RWPE2 (cell line): ENCODE measurements around the gene CHTF18.
"Not testable (repeated sequence)": the region's sequence is repeated elsewhere in the genome, so short reads cannot be mapped to it uniquely, and the experiment has no call there.

Experiments
- ATAC-seq: fragments of 200-7000 bp; cut with Tn5 transposase; 3 replicates; pipeline ENCODE4 v1.9.1; 2021; ENCODE audit warnings: low read depth
- DNase-seq: peaks from one replicate; pipeline ENCODE4 v3.0.0-alpha.2; 2020; ENCODE audit warnings: low spot score
- H3K27ac ChIP-seq: fragments of 450-650 bp; 2 replicates; pipeline ENCODE4 v1.5.1; 2017; ENCODE audit warnings: mild to moderate bottlenecking; ENCODE audit not compliant: poor library complexity, severe bottlenecking
- H3K27me3 ChIP-seq: fragments of 250-450 bp; sonication (Bioruptor Pico); 2 replicates; pipeline ENCODE4 v1.5.1; 2021; ENCODE audit warnings: mild to moderate bottlenecking, moderate library complexity; ENCODE audit not compliant: insufficient read depth, poor library complexity, severe bottlenecking
- H3K36me3 ChIP-seq: fragments of 250-450 bp; sonication (Bioruptor Pico); 2 replicates; pipeline ENCODE4 v1.5.1; 2020; ENCODE audit warnings: low read depth, mild to moderate bottlenecking, moderate library complexity
- H3K4me1 ChIP-seq: fragments of 250-450 bp; sonication (Bioruptor Pico); 2 replicates; pipeline ENCODE4 v1.5.1; 2021; ENCODE audit warnings: mild to moderate bottlenecking, moderate library complexity; ENCODE audit not compliant: insufficient read depth, poor library complexity, severe bottlenecking
- H3K4me3 ChIP-seq: fragments of 250-450 bp; sonication (Bioruptor Pico); 2 replicates; pipeline ENCODE4 v1.5.1; 2021; ENCODE audit warnings: mild to moderate bottlenecking, moderate library complexity; ENCODE audit not compliant: severe bottlenecking
- H3K9me3 ChIP-seq: fragments of 250-450 bp; sonication (Bioruptor Pico); 2 replicates; pipeline ENCODE4 v1.5.1; 2021; ENCODE audit warnings: mild to moderate bottlenecking, moderate library complexity; ENCODE audit not compliant: severe bottlenecking
- CTCF ChIP-seq: fragments of 450-650 bp; IDR thresholded peaks from one replicate; pipeline ENCODE4 v1.5.1; 2017; ENCODE audit warnings: mild to moderate bottlenecking, moderate library complexity; ENCODE audit not compliant: poor library complexity, severe bottlenecking

The CHTF18 gene

GRCh38 chr16:752007-752312 is 36.5 kb upstream of the CHTF18 start:
- no peak overlapping the region for H3K4me3 ChIP-seq
- ATAC-seq (no peak), DNase-seq (no peak)
- TF ChIP-seq CTCF, result no peak
- peaks cover 10% of the 10 kb centered on the region for H3K4me1 ChIP-seq
- H3K9me3 ChIP-seq, result no peaks in the 10 kb centered on the region
- H3K27ac ChIP-seq, result no peak overlapping the region
- H3K36me3 ChIP-seq, result no peaks in the 10 kb centered on the region
- H3K27me3 ChIP-seq, result no peaks in the 10 kb centered on the region

GRCh38 chr16:754121-754607 is 34.3 kb upstream of the CHTF18 start:
- not testable (repeated sequence) for H3K36me3 ChIP-seq, H3K27me3 ChIP-seq, H3K27ac ChIP-seq

GRCh38 chr16:754656-755055 is 33.8 kb upstream of the CHTF18 start:
- ATAC-seq, result peak; percentile 15; the same call in 1 of the 3 replicates
- TF ChIP-seq CTCF, result no peak

More at GRCh38 chr16:754121-754607, 34.3 kb upstream of the CHTF18 start:
- H3K4me3 ChIP-seq, H3K9me3 ChIP-seq, DNase-seq, ATAC-seq: not testable (repeated sequence)
- peaks cover 16% of the 10 kb centered on the region for H3K4me1 ChIP-seq

GRCh38 chr16:756428-756827 is 32.0 kb upstream of the CHTF18 start:
- ATAC-seq, result no peak
- no peaks in the 10 kb centered on the region for H3K36me3 ChIP-seq
- no peaks in the 10 kb centered on the region for H3K27me3 ChIP-seq
- H3K9me3 ChIP-seq, result no peaks in the 10 kb centered on the region
- no peak for DNase-seq
- H3K4me1 ChIP-seq, result peaks cover 33% of the 10 kb centered on the region
- H3K4me3 ChIP-seq, result no peak overlapping the region
- H3K27ac ChIP-seq, result no peak overlapping the region
- TF ChIP-seq CTCF, result no peak

More at GRCh38 chr16:754656-755055, 33.8 kb upstream of the CHTF18 start:
- Histone ChIP-seq H3K27ac (no peak overlapping the region), H3K9me3 (no peaks in the 10 kb centered on the region), H3K36me3 (no peaks in the 10 kb centered on the region), H3K4me3 (no peak overlapping the region), H3K27me3 (no peaks in the 10 kb centered on the region), H3K4me1 (peaks cover 18% of the 10 kb centered on the region)
- DNase-seq, result no peak

DNA sequence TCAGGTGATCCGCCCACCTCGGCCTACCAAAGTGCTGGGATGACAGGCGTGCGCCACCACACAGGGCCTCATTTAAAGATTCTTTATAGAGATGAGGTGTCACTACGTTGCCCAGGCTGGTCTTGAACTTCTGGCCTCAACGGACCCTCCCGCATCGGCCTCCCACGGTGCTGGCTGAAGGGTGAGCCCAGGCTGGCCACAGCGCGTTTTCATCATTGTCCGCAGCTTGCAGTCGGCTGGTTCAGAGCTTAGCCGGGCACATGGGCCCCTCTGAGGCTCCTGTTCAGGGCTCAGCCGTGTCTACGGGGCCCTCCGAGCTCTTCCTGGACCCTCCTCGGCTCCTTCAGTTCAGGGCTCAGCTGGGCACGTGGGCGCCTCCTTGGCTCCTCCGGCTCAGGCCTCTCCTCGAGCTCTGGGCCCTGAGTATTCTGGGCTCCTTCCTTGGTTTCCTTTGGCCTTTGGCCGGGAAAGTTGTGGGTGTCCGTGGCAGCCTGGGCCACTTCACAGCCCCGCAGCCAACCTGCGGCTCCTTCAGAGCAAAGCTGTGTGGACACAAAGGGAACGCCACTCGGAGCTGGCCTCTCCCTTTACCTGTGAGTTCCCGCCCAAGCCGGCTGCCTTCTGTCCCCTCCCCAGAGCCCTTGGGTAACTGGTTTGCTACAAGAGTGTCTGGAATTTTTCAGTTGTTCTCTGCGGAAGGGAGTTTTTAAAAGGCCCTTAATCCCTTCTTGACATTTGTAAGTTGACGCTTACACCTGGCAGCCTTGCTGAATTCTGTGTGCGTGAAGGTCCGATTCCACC is 29.1 kb upstream of the CHTF18 start:
- no peaks in the 10 kb centered on the region for H3K9me3 ChIP-seq
- no peaks in the 10 kb centered on the region for H3K36me3 ChIP-seq
- no peak overlapping the region for H3K4me3 ChIP-seq
- ATAC-seq (peak; percentile 6; the same call in 1 of the 3 replicates), DNase-seq (peak; percentile 73)
- no peaks in the 10 kb centered on the region for H3K27me3 ChIP-seq
- no peak for TF ChIP-seq CTCF
- peak overlapping the region; percentile 48 for H3K27ac ChIP-seq
- H3K4me1 ChIP-seq, result peaks cover 34% of the 10 kb centered on the region
